HG02884 (cell line): Measurements from ENCODE around the gene NTN1.

Source experiments
- ATAC-seq: cut with Tn5 transposase; IDR thresholded peaks from one replicate; pipeline ENCODE4 v1.9.1; 2021; ENCODE audit warnings: mild to moderate bottlenecking, moderate library complexity; ENCODE audit not compliant: unreplicated experiment

The NTN1 gene

DNA sequence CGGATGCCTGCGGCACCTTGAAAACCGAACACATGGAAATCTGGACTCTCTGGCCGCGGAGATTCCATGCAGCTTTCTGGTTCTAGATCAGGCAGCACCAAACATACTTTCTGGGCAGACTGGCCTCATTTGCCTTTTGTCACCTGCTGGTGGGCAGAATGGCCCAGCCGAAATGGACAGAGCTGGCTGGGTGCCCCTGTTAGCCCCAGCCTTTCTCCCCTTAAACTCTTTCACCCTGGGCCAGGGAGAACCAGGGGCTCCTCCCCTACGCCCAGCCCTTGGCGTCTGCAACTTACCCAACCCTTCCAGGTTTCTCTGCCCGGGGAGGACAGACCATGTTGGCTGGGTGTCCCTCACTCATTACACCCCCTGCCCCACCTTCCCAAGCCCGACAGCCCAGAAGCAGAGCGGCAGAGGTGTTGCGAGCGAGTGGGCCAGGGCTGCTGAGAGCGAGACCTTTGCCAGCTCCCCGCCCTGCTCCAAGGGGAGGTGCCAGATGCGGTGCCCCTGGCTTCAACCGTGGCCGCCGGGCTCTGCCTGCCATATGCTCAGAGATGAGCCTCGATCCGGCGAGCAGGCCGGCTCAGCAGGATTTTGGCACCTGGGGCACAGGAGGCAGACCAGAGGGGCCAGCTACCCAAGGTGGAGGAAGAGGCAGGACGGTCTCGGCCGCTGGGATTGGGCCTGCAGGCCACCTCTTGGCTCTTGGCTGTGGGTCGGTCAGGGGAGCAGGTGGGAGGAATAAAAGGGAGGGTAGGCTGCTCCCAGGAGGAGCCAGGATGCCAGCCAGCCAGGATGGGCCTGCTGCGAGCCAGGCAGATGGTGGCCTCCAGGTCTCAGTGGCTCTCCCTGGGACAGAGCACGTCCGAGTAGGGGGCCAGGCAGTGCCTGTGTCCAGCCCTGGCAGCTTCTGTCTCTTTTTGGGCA is 191.3 kb downstream of the NTN1 start:
- ATAC-seq = no peak

DNA sequence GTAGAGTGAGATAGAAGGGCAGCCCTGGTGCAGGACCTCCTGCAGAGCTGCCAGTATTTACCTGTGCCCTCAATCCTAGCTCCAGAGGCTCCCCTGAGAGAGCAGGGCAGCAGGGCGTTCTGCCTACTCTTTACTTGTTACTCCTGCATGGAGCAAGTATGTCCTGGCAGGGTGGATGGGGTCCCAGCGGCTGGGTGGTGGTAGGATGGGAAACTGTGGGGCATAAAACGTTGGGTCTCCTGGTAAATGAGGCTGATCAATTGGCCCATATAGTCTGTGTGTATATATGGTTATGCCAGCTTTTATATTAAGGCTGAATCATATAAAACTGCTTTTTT is 192.0 kb downstream of the NTN1 start:
- ATAC-seq = no peak

DNA sequence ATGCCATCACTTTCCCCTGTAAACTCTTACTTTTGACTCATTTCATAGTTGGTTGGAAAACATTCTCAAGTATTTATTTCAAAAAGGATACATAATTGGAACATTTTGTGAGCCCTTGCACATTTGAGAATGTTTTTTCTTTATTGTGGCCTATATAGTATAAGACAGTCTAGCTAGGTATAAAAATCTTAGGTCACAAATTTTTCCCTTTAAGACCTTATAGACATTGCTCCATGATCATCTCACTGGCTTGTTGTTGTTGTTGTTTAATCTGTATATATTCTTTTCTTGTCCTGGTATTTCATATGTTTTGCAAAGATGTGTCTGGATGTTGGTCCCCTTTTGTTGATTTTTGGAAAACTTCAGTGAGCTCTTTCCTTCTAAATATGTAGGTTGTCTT is 194.2 kb downstream of the NTN1 start:
- ATAC-seq = no peak

DNA sequence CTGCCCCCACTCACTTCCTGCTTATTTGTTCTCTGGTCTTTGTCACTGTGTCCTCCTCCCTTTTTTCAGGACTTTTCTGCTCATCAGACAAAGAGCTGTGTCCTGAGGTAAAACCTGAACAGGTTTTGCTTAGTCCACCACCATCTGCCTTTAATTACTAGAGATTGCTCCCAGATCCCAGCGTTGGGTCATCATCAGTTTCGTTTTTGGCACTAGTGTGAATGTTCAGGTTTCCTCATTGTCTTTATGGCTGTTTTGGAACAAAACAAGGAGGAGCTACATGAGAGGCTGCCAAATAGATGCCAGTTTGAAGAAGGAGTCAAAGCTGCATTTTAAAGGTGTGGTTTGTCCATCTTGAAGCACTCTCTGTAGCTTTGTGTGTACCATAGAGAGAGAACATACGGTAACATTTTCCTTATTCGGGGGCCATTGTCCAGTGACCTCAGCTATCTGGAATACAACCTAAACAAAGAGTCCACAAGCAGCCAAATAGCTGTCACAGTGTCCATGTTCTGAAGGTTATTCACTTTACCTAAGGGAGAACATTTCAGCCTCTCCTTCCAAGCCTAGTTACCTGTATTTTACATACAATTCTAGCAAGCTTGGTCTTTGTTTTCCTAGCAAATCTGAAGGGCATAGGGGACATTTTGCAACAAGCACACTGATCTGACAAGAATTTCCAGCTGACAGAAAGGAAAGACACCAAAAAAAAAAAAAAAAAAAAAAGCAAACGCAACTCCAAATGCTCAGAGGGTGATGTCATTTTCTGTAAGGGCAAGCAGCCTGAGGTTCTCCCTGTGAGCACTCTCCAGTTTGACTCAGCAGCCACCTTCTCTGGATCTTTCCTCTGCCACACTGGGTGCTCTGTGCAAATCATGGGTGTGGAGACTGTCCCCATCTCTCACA is 196.1 kb downstream of the NTN1 start:
- no peak for ATAC-seq

DNA sequence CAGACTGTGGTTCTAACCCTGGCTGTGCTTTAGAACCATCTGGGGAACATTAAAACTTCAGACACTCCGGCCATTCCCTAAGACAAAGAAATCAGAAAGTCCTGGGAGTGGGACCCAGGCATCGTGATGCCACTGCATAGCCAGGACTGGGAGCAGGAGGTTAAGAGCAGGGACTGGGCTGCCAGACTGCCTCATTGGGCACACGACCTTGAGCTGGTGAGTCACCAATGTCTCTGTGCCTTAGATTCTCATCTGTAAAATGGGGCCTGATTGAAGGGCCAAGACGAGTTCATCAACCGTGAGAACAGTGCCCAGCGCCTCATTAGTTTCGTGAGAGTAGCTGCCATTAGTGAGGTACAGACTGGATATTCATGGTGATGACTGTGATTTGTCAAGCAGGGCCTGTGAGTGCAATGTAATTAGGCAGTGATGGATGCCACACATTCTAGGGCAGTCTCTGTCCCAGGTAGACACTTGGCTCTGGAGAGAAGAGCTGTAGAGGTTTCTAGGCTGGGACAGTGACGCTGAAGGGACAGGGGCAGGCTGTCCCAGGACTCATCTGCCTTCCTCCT is 196.8 kb downstream of the NTN1 start:
- no peak for ATAC-seq

DNA sequence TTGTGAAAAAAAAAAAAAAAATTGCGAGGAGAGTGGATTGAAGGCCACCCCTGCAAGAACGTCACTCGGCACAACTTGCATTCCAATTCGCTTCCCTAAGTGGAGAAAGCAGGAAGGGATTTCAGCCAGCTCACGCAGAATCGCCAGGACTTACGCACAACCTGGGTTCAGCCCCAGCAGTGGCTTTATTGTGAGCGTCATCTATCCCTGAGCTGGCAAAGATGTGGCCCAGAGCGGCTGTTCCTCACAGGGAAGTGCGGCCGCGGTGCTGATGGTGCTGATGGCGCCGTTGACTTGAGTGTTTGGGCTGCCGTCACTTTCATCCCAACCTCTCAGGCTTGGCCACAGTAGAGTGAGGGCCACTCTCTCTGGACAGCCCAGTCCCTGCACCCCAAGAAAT is 197.6 kb downstream of the NTN1 start:
- ATAC-seq = no peak

DNA sequence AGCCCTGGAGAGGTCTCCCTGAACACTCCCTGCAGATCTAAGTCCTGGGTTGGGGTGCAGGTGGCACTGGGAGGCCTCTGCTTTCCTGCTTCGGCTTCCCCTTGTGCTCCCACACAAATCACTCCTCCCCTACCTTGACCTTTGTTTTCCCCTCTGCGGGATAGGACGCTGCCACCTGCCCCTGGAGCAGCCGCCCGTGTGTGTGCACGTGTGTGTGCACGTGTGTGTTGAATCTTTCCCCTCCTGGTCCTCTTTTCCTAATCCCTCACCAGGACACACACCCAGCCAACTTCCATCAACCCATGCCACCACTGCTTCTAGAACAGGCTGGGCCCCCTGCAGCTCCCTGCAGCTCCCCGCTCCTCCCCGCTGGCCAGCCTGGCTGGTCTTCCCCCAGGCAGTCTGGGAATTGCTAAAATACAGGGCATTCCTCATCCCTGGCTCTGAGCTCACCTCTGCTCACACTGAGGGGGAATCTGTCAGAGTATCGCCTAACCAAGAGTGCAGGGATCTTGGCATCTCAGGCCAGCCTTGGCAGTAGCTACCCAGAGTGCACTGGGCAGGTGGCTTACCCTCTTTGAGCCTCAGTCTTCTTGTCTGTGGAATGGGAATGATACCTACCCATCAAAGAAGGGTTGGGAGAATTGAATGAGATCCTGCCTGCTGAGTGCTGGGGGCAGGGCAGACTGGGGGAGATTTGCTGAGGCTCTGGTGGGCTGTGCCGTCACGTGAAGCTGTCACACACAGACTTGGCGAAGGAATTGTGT is 198.5 kb downstream of the NTN1 start:
- no peak for ATAC-seq

DNA sequence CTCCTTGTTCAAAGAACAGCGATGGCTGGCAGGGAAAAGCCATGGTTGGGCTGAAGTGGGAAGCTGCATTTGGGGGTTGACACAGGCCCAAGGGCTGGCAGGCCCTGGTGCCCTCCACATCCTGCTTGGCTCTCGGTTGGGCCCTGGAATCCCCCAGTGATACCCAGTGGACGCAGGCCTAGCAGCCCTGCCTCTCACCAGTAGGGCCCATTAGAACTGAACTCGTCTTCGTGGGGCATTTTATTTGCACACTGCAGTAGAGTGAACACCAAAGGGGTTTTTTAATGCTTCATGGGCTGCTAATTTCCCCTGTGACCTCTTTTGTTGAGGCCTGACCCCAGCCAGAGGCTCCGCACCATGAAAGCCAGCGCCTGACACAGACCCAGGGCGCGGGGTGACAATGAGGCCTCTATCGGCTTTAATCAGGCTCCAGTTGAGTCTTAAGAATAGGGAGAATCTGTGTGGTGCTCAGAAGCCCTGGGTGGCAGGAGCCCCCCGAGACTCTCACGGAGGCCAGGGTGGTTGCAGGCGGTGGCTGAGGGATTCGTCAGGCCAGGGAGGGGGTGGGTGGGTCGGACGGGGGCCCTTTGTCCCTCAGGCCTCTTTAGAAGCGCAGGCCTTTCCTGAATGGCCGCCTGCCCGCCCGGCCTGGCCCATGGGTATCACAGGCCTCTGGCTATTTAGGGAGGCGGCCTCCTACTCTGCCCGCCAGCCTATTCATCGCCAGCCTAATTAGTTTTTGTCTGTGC is 199.3 kb downstream of the NTN1 start:
- ATAC-seq = no peak

DNA sequence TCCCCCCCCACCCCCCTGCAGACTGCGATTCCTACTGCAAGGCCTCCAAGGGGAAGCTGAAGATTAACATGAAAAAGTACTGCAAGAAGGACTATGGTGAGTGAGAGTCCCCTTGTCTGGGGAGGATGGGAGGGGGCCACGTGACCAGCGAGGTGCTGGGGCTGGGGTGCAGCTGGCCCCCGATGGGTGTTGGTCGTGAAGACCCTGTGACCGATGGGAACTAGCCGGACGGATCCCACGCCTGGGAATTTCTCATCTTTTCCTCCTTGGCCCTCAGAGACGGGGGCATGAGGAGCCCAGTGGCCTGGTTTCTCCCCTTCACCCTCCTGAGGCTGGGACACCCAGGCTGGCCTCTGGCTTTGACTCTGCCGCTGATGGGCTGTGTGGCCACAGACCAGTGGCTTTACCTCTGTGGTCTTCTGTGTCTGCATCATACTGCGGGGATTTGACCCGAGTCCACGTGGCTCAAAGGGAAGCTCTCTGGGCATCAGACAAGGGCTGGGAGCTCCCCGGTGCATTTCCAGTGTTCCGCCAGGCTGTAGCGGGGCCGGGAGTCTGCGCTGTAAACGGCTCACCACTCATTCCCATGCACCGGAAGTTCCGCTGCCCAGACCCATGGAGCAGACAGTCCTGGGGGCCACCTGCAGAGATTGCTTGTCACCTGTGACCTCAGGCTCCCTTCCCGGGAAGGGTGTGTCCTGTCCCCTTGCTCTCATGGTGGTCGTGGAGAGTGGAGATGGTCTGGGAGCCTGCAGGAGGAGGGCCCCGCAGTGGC is 200.0 kb downstream of the NTN1 start:
- ATAC-seq = no peak

DNA sequence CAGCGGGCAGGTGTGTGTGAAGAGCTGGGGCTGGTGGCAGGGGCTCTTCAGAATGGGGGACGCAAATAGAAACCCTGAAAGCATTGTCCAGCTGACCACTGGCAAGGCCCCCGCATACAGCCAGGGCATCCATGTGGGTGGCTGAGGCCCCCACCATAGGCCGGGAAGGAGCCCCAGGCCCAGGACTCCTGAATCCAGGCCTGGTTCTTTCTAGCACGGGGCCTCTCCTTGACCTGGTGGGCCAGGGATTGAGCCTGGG is 200.5 kb downstream of the NTN1 start:
- no peak for ATAC-seq

DNA sequence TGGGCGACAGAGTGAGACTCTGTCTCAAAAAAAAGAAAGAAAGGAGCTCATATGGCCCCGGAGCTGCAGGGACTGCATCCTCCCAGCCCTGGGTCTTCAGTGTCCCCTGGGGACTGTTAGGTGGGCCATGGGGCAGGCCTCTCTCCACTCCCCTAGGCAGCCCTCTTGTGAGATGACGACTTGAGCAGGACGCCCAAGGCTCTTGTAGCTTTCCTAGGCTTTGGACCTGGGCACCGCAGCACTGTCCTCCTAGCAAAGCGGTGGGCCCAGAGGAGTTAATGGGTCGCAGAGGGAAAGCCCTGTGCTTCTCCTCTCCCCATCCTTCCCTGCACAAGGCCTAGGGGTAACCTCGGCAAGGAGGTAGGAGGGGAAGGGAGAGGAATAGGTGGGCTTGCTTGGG is 202.2 kb downstream of the NTN1 start:
- ATAC-seq = no peak

DNA sequence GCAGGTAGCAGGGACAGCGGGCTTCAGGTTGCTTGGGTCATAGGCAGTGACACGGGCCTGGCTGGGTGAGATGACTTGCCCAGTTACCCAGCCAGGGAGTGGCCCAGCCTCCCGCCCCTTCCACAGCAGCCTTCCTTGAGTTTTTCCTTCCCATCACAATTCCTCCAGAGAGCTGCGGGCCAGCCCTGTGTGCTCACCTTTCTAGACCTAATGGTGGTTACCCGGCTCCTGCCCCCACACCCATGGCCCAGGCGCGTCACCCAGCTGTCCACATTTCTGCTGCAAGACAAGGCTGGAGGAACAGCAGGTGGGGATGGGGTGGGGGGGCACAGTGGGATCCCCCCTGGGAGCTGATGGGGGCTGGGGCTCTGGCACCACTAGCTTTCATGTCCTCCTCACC is 203.2 kb downstream of the NTN1 start:
- no peak for ATAC-seq

DNA sequence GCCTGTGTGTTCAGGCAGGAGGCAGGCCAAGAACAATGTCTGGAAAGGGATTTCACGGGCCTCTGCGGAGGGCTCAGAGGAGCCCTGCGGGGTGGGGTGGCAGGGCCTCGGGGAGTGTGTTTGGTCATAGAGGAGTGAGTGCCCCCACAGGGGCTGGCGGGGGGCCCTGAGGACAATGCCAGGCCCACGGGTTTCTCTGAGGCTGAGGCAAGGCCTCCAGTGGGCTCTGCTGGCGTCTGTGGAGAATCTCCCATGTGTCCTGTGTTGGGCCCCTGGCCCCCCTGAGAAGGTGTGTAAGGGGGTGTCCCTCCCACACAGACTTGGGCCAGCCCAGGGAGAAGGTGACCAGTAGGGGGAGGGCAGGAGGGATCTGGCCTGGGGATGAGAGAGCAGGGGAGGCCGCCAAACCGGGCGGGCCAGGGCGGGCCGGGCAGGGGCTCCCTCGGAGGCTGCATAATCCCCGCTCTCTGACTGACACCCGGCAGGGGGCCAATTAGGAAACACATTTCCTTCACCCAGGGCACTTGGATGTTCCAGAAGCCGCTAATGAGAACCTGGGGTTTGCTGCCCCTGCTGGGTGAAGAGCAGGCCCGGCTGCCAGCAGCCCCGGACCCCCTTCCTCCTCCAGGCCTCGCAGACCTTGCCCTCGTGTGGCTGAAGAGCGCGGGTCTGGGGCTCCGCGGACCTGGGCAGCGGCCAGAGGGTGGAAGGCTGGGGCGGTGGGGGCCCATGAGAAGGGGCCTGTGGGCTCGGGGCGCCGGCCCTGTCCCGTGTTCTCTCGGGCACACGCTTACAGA is 204.2 kb downstream of the NTN1 start:
- ATAC-seq = no peak

DNA sequence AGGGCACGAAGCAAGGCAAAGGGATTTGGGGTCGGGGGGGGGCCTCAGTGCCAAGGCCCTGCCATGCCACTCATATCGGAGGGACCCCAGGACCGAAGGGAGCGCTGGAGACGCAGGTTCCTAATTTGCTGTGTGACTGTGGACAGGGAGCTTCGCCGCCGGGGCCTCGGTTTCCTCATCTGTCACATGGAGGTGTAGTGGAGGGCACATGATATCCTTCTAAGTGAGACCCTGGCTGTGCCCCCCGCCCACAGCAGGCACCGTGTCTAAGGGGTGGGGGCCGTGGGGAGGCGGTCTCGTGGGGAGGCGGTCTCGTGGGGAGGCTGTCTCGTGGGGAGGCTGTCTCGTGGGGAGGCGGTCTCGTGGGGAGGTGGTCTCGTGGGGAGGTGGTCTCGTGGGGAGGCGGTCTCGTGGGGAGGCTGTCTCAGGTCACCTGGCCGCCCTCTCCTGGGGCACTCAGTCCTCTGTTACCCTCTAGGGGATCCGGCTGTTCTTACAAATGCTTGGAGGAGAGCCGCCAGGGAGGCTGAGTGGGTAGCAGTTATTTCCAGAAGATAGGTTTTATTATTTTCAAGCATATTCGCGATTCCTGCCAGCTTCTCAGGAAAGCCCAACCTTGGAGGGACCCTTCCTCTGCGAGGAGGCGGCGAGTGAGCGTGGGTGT is 205.0 kb downstream of the NTN1 start:
- ATAC-seq = no peak

DNA sequence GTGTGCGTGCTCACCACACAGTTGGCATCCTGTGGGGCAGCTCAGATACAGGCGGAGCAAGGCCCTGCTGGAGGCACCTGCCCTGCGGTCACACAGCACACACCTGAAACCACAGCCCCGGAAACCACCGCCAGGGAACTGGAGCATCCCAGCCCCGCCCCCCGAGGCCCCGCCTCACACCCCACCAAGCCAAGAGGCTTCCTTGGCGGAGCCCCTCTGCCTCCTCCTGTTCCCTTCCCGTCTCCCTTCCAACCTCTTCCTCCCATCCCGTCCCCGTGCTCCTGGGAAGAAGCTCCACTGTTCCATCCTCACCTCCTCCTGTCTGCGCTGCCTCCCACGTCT is 205.5 kb downstream of the NTN1 start:
- ATAC-seq = no peak

DNA sequence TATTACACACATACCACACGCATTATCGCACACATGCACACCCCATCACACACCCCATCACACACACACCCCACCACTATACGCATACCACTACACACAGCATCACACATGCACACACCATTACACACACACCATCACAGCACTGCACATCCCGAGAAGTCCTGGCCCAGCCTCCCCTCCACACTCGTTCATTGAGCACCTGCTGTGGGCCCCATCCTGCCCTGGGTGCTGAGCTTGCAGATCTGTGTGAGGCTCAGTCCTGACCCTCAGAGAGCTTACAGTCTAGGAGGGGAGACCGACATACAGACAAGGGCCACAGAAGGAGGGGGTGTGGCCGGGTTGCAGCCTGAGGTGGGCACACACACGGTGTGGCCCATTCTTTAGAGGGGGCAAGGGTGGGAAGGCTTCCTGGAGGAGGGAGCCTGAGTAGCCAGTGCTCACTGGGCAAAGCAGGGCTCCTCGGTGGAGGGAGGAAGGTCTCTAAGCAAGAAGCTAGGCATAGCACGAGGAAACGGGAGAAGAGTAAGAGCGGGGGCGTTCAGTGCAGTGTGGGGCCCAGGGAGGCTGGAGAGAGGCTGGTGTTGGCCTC is 206.6 kb downstream of the NTN1 start:
- ATAC-seq = no peak

DNA sequence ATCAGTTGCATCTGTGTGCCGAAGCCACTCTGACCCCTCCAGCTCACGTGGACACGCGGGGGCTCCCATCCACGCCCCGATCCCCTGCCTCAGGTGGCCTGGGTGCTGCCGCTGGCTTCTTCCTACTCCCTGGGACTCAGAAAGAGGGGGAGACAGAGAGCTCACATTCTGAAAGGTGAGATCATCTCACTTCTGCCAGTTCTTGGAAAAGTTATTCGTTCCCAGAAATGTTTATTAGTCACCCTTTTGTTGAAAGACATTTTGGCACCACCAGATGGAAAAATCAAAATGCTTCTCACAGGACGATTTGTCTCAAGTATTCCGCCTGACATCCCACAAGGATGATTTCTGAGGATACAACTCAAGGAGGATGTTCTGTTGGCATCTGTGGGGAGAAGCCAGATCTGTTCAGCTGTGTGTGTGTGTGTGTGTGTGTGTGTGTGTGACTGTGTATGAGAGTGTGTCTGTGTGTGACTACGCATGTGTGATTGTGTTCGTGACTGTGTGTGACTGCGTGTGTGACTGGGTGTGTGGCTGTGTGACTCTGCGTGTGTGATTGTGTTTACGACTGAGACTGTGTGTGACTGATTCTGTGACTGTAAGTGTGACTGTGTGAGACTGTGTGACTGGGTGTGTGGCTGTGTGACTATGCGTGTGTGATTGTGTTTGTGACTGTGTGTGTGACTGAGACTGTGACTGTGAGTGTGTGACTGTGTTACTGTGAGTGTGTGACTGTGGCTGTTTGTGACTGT is 207.3 kb downstream of the NTN1 start:
- ATAC-seq = no peak
